HepG2 (cell line): ENCODE data around the gene KIZ.

ENCODE experiments used
- MAFK ChIP-seq, 2 experiments: IDR thresholded peaks in 1 of 2; conservative IDR thresholded peaks in 1 of 2; 2 replicates each; pipeline ENCODE4 v1.6.1; 2011; ENCODE audit warnings: improper control_type of control experiment in 2 of 2, low read length in 2 of 2
- POLR2A ChIP-seq, 2 experiments: IDR thresholded peaks; 2 replicates each; pipeline ENCODE4 v1.6.1; 2011; ENCODE audit warnings: low read depth in 2 of 2, low read length in 2 of 2, mild to moderate bottlenecking in 1 of 2, moderate library complexity in 1 of 2; ENCODE audit not compliant: insufficient read depth in 1 of 2

DNA sequence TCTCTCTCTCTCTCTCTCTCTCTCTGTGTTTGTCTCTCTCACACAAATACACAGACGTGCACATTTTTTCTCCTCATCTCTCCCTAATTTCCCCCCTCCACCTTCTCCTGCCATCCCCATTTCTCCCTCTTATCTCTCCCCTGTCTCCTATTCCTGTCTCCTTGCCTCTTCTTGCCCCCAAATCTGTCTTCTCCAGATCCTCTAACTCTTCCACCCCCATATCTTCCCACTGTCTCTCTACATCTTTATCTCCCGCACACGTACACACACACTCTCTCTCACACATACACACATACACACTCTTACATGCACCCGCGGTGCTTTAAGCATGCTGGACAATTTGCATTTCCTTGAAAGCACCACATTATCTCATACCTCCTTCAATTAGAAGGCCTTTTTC is 15.9 kb downstream of the KIZ start:
- TF ChIP-seq POLR2A (IDR thresholded peaks at IDR 0.05; ENCODE audit: insufficient read depth in 1 of 2, low read depth in 2 of 2, low read length in 2 of 2) (no peak), MAFK (conservative IDR thresholded peaks at IDR 0.05 in 1 of 2, IDR thresholded peaks at IDR 0.05 in 1 of 2; ENCODE audit: low read length in 2 of 2) (no peak)
